ENCODE measurements around the gene ST6GAL1.
"Not testable (repeated sequence)": the region's sequence is repeated elsewhere in the genome, so short reads cannot be mapped to it uniquely, and the experiment has no call there.

ST6GAL1 gene

GRCh38 chr3:187023340-187023739, 93.0 kb downstream of the ST6GAL1 start:
- not testable (repeated sequence) for DNase-seq

GRCh38 chr3:187024536-187025226, 94.4 kb downstream of the ST6GAL1 start:
- no peak for DNase-seq

GRCh38 chr3:187025254-187025655, 94.9 kb downstream of the ST6GAL1 start:
- no peak for DNase-seq

- DNase-seq = no peak
Measured at GRCh38 chr3:187025656-187026316, 95.5 kb downstream of the ST6GAL1 start.

GRCh38 chr3:187026317-187026670, 96.0 kb downstream of the ST6GAL1 start:
- DNase-seq = no peak

- no peak for DNase-seq
Measured at GRCh38 chr3:187027531-187028278, 97.4 kb downstream of the ST6GAL1 start.

- no peak for DNase-seq
Measured at GRCh38 chr3:187031934-187032333, 101.6 kb downstream of the ST6GAL1 start.

GRCh38 chr3:187036394-187036793, 106.1 kb downstream of the ST6GAL1 start:
- no peak for DNase-seq

- no peak for DNase-seq
Measured at GRCh38 chr3:187039100-187039722, 108.9 kb downstream of the ST6GAL1 start.

GRCh38 chr3:187039723-187040414, 109.5 kb downstream of the ST6GAL1 start:
- DNase-seq = no peak

GRCh38 chr3:187040516-187041361, 110.4 kb downstream of the ST6GAL1 start:
- DNase-seq = peak; percentile 75

- DNase-seq = peak; percentile 62
Measured at GRCh38 chr3:187041362-187042307, 111.3 kb downstream of the ST6GAL1 start.

GRCh38 chr3:187042346-187042745, 112.0 kb downstream of the ST6GAL1 start:
- DNase-seq = no peak

GRCh38 chr3:187042874-187043458, 112.6 kb downstream of the ST6GAL1 start:
- no peak for DNase-seq

GRCh38 chr3:187044206-187044605, 113.9 kb downstream of the ST6GAL1 start:
- DNase-seq = no peak

- peak; percentile 13 for DNase-seq
Measured at GRCh38 chr3:187044867-187045552, 114.7 kb downstream of the ST6GAL1 start.

GRCh38 chr3:187046033-187046432, 115.7 kb downstream of the ST6GAL1 start:
- DNase-seq = no peak

- DNase-seq = no peak
Measured at GRCh38 chr3:187049462-187050101, 119.3 kb downstream of the ST6GAL1 start.

GRCh38 chr3:187051066-187051465, 120.7 kb downstream of the ST6GAL1 start:
- no peak for DNase-seq

Data from fibroblast of skin of scalp (primary cell).